ENCODE results near the gene AMN.

- TF ChIP-seq CTCF (IDR thresholded peaks at IDR 0.05) = no peak
- no peak for TF ChIP-seq POLR2A (IDR thresholded peaks at IDR 0.05)
These were observed 2.4 kb downstream of the AMN start for GRCh38 chr14:102924632-102925588.
